HL-60/S4 treated with retinoic acid at 250 ng/mL for 4 days and 3 days (cell line): Measurements from ENCODE around the gene HSD17B13.
"Not testable (repeated sequence)": the region's sequence is repeated elsewhere in the genome, so short reads cannot be mapped to it uniquely, and the experiment has no call there.

ENCODE experiments used
- in situ Hi-C: fragments of 300-500 bp; cut with MboI; formaldehyde crosslinking; loops from 2 replicates; pipeline ENCODE4 v1.7.0; 2022; ENCODE audit warnings: low sequenced_read_pairs

Gene HSD17B13, protein sequence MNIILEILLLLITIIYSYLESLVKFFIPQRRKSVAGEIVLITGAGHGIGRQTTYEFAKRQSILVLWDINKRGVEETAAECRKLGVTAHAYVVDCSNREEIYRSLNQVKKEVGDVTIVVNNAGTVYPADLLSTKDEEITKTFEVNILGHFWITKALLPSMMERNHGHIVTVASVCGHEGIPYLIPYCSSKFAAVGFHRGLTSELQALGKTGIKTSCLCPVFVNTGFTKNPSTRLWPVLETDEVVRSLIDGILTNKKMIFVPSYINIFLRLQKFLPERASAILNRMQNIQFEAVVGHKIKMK

GRCh38 chr4:87322754-87323153, at the start of gene HSD17B13:
HSD17B13 (minus strand) TSS chr4:87322882; CDS start chr4:87322841, 41 bp downstream.
- in situ Hi-C loops = no loop called here

- in situ Hi-C loops = no loop called here
Observed at GRCh38 chr4:87370068-87370467, 47.4 kb upstream of the HSD17B13 start.

- in situ Hi-C loops = no loop called here
Observed at GRCh38 chr4:87366521-87367162, 44.0 kb upstream of the HSD17B13 start.

DNA sequence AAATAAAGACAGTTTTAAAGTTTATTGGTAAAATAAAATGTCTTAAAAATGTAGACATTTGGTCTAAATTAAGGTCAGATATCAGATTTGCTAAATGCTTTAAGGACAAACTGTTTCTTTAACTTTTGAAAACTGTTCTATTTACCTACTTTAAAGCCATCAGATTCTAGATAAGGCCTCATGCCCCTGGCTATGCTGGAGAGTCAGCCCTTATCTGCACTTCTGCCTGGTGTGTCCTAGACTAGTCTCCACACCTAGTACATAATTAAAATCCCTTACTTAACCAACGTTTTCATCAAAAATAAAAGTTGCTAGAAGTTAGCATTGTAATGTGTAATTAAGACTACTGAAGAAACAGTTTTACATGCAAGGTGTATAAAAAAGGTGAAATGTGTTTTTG, 42.7 kb upstream of the HSD17B13 start:
- in situ Hi-C loops = no loop called here

GRCh38 chr4:87363552-87363951, 40.9 kb upstream of the HSD17B13 start:
- in situ Hi-C loops = no loop called here

DNA sequence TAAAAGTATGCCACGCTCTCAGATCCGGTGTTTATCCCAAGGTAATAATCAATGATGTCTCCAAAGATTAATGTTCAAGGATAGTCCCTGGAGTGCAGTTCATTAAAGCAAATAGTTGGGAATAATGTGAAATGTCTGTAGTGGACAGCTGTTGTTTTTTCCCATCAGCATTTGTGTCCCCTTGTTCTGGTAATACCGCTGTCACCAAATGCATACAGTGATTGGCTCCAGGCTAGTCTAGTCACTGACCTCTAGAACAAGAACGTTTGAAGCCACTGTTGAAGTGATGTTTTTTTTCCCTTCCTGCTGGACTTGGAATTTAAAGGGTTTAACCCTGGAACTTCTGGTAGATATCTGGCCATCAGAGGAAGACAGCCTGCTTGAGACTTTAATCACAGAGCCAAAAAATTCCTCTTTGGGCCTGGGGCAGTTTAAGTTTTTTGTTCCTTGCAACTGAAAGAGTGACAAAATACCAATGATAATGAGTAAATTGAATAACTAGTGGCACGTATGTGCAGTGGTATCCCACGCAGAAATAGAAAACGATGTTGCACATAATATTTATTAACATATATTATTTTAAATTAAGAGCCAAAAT, 37.8 kb upstream of the HSD17B13 start:
- in situ Hi-C loops = no loop called here

DNA sequence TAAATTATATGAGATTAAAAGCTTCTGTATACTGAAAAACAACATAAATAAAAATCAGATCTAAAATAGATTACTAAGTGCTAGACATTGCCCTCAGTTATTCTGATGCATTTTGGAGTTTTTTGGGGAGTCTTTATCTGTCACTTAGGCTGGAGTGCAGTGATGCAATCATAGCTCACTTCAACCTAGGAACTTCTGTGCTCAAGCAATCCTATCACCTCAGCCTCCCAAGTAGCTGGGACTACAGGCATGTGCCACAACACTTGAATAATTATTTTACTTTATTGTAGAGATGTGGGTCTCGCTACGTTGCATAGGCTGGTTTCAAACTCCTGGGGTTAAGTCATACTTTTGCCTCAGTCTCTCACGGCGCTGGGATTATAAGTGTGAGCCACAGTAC, 36.6 kb upstream of the HSD17B13 start:
- in situ Hi-C loops = no loop called here

- in situ Hi-C loops = no loop called here
Observed at GRCh38 chr4:87356832-87357526, 34.3 kb upstream of the HSD17B13 start.

- in situ Hi-C loops = no loop called here
Observed at GRCh38 chr4:87354168-87355102, 31.8 kb upstream of the HSD17B13 start.

- in situ Hi-C loops = no loop called here
Observed at GRCh38 chr4:87353592-87353991, 30.9 kb upstream of the HSD17B13 start.

GRCh38 chr4:87345139-87345538, 22.5 kb upstream of the HSD17B13 start:
- in situ Hi-C loops = no loop called here

DNA sequence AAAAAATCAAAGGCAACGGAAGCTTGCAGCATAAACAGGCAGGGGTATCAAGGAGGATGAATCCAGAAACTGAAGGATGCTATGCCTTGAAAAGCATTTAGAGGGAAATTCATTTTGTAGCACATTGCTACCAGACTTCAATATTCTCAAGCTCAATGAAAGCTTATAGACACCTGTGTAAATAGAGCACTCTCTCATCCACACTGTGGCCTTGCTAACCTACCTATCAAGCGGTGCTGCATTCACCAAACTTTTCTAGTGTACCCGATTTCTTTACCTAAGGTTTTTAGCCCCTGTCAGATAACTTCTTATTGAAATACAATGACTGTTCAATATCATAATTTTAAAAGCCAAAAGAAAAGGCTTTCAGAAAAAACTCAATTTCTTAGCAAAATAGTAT, 20.2 kb upstream of the HSD17B13 start:
- in situ Hi-C loops = no loop called here

GRCh38 chr4:87341954-87342635, 19.4 kb upstream of the HSD17B13 start:
- in situ Hi-C loops = not testable (repeated sequence)

DNA sequence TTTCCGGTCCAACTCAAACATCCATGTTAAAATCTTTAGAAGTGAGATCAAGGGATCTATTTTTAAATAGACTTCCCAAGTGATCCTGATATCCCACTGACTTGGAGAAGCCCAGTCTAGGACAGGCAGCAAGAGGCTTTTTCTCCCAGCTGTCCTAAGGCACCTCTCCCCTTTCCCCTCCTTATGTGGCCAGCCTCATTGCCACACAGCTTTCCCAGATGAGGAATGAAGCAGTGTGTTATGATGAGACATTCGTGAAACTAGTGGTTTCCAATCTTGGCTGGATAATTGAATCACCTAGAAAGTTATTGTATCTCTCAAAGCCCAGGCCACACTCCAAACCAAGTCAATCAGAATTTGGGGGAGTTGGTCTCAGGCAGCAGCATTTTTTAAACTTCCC, 16.8 kb upstream of the HSD17B13 start:
- in situ Hi-C loops = no loop called here

- in situ Hi-C loops = no loop called here
Observed at GRCh38 chr4:87337361-87337760, 14.7 kb upstream of the HSD17B13 start.

GRCh38 chr4:87333267-87333666, 10.6 kb upstream of the HSD17B13 start:
- in situ Hi-C loops = no loop called here

GRCh38 chr4:87330761-87331160, 8.1 kb upstream of the HSD17B13 start:
- in situ Hi-C loops = no loop called here

GRCh38 chr4:87327136-87327535, 4.5 kb upstream of the HSD17B13 start:
- in situ Hi-C loops = no loop called here

GRCh38 chr4:87326460-87326859, 3.8 kb upstream of the HSD17B13 start:
- in situ Hi-C loops = no loop called here

- in situ Hi-C loops = no loop called here
Observed at GRCh38 chr4:87321888-87322287, 794 bp downstream of the HSD17B13 start.
